H9 (cell line): Measurements from ENCODE around the gene RNU1-1. TPM values are rescaled to one million over a fixed set of nuclear protein-coding genes. Genes with fewer than 3 reads are reported as not detected.
"Not testable (repeated sequence)": the region's sequence is repeated elsewhere in the genome, so short reads cannot be mapped to it uniquely, and the experiment has no call there.

Experiments
- DNase-seq: peaks from one replicate; pipeline ENCODE4 v3.0.0-alpha.2; 2017
- H2AFZ ChIP-seq: one replicate; pipeline ENCODE4 v1.6.1; 2013; ENCODE audit warnings: mild to moderate bottlenecking, low read length, control low read depth, moderate library complexity
- H2AK5ac ChIP-seq: 2 replicates; pipeline ENCODE4 v1.6.1; 2013; ENCODE audit warnings: low read length, control low read depth, mixed read lengths; ENCODE audit not compliant: insufficient read length
- H2BK120ac ChIP-seq: one replicate; pipeline ENCODE4 v1.6.1; 2013; ENCODE audit warnings: low read depth, mild to moderate bottlenecking, low read length, control low read depth, inconsistent platforms; ENCODE audit not compliant: poor library complexity, severe bottlenecking
- H2BK12ac ChIP-seq: 2 replicates; pipeline ENCODE4 v1.6.1; 2013; ENCODE audit warnings: low read length, control low read depth, mixed read lengths, low read depth; ENCODE audit not compliant: insufficient read length
- H2BK15ac ChIP-seq: 2 replicates; pipeline ENCODE4 v1.6.1; 2013; ENCODE audit warnings: low read depth, low read length, control low read depth
- H2BK20ac ChIP-seq: one replicate; pipeline ENCODE4 v1.6.1; 2013; ENCODE audit warnings: low read depth, mild to moderate bottlenecking, low read length, control low read depth, inconsistent platforms; ENCODE audit not compliant: poor library complexity, severe bottlenecking
- H2BK5ac ChIP-seq: 2 replicates; pipeline ENCODE4 v1.6.1; 2013; ENCODE audit warnings: low read length, control low read depth, mixed read lengths; ENCODE audit not compliant: insufficient read length
- H3K14ac ChIP-seq: 2 replicates; pipeline ENCODE4 v1.6.1; 2013; ENCODE audit warnings: low read length, control low read depth; ENCODE audit not compliant: insufficient read depth
- H3K18ac ChIP-seq: 2 replicates; pipeline ENCODE4 v1.6.1; 2013; ENCODE audit warnings: low read depth, mild to moderate bottlenecking, mixed read lengths, low read length, control low read depth; ENCODE audit not compliant: insufficient read length
- H3K23ac ChIP-seq: 2 replicates; pipeline ENCODE4 v1.6.1; 2013; ENCODE audit warnings: low read length, control low read depth, mixed read lengths, low read depth; ENCODE audit not compliant: insufficient read length
- H3K23me2 ChIP-seq: 2 replicates; pipeline ENCODE4 v1.6.1; 2013; ENCODE audit warnings: low read depth, mild to moderate bottlenecking, mixed read lengths, low read length, control low read depth; ENCODE audit not compliant: insufficient read length, poor library complexity, severe bottlenecking
- H3K27ac ChIP-seq: 2 replicates; pipeline ENCODE4 v1.5.1; 2013; ENCODE audit warnings: low read length, control low read depth, mixed read lengths, low read depth; ENCODE audit not compliant: insufficient read length
- H3K27me3 ChIP-seq: 2 replicates; pipeline ENCODE4 v1.6.1; 2013; ENCODE audit warnings: low read length, control low read depth, inconsistent platforms; ENCODE audit not compliant: insufficient read depth
- H3K4ac ChIP-seq: 2 replicates; pipeline ENCODE4 v1.6.1; 2013; ENCODE audit warnings: low read depth, mild to moderate bottlenecking, control low read depth, inconsistent platforms, low read length, moderate library complexity
- H3K4me1 ChIP-seq: 2 replicates; pipeline ENCODE4 v1.6.1; 2013; ENCODE audit warnings: low read length, control low read depth, inconsistent platforms; ENCODE audit not compliant: insufficient read depth
- H3K4me2 ChIP-seq: 2 replicates; pipeline ENCODE4 v1.6.1; 2013; ENCODE audit warnings: low read length, control low read depth, mixed read lengths; ENCODE audit not compliant: insufficient read length, insufficient read depth
- H3K56ac ChIP-seq: 2 replicates; pipeline ENCODE4 v1.6.1; 2013; ENCODE audit warnings: low read depth, mild to moderate bottlenecking, mixed read lengths, low read length, control low read depth; ENCODE audit not compliant: insufficient read length
- H3K79me1 ChIP-seq: 2 replicates; pipeline ENCODE4 v1.6.1; 2013; ENCODE audit warnings: low read depth, mild to moderate bottlenecking, moderate library complexity, low read length, control low read depth, inconsistent platforms; ENCODE audit not compliant: insufficient read depth, poor library complexity, severe bottlenecking
- H3K79me2 ChIP-seq: 2 replicates; pipeline ENCODE4 v1.6.1; 2013; ENCODE audit warnings: low read length, control low read depth, inconsistent platforms; ENCODE audit not compliant: insufficient read depth
- H3K9ac ChIP-seq: 2 replicates; pipeline ENCODE4 v1.6.1; 2013; ENCODE audit warnings: low read length, control low read depth, mixed read lengths; ENCODE audit not compliant: insufficient read length; ENCODE audit errors: extremely low read depth
- H3K9me3 ChIP-seq: one replicate; pipeline ENCODE4 v1.6.1; 2013; ENCODE audit warnings: low read depth, low read length, inconsistent platforms; ENCODE audit not compliant: control insufficient read depth
- H3T11ph ChIP-seq: one replicate; pipeline ENCODE4 v1.6.1; 2013; ENCODE audit warnings: mild to moderate bottlenecking, low read length, control low read depth, inconsistent platforms
- H4K20me1 ChIP-seq: one replicate; pipeline ENCODE4 v1.6.1; 2013; ENCODE audit not compliant: control insufficient read depth, insufficient read length, insufficient read depth
- H4K5ac ChIP-seq: 2 replicates; pipeline ENCODE4 v1.6.1; 2013; ENCODE audit warnings: low read depth, mild to moderate bottlenecking, mixed read lengths, low read length, control low read depth; ENCODE audit not compliant: insufficient read length
- H4K8ac ChIP-seq: replicated peaks from 2 replicates; pipeline ENCODE4 v1.6.1; 2013; ENCODE audit warnings: low read length, control low read depth, mixed read lengths, low read depth; ENCODE audit not compliant: insufficient read length
- H4K91ac ChIP-seq: 2 replicates; pipeline ENCODE4 v1.6.1; 2013; ENCODE audit warnings: low read depth, mild to moderate bottlenecking, moderate library complexity, mixed read lengths, low read length, control low read depth; ENCODE audit not compliant: insufficient read length
- H3K27ac Mint-ChIP-seq, 3 experiments: 2 replicates in 2 of 3; 3 replicates in 1 of 3; pipeline ENCODE4 v1.8.0; 2020 to 2021; ENCODE audit warnings: mixed read lengths in 3 of 3, mild to moderate bottlenecking in 1 of 3, moderate library complexity in 1 of 3
- H3K27me3 Mint-ChIP-seq: 2 replicates; pipeline ENCODE4 v1.8.0; 2021; ENCODE audit warnings: low read depth, mild to moderate bottlenecking, moderate library complexity, mixed read lengths
- H3K36me3 Mint-ChIP-seq, 3 experiments: 2 replicates in 2 of 3; 3 replicates in 1 of 3; pipeline ENCODE4 v1.8.0; 2020 to 2021; ENCODE audit warnings: low read depth in 3 of 3, mixed read lengths in 3 of 3; ENCODE audit not compliant: insufficient read depth in 1 of 3
- H3K4me1 Mint-ChIP-seq, 2 experiments: 2 replicates each; pipeline ENCODE4 v1.8.0; 2020; ENCODE audit warnings: mixed read lengths in 2 of 2
- H3K4me3 Mint-ChIP-seq, 2 experiments: 2 replicates in 1 of 2; 3 replicates in 1 of 2; pipeline ENCODE4 v1.8.0; 2020 to 2021; ENCODE audit warnings: mild to moderate bottlenecking in 2 of 2, mixed read lengths in 2 of 2, moderate library complexity in 1 of 2
- H3K9me3 Mint-ChIP-seq, 2 experiments: 2 replicates in 1 of 2; 3 replicates in 1 of 2; pipeline ENCODE4 v1.8.0; 2020; ENCODE audit warnings: mild to moderate bottlenecking in 2 of 2, mixed read lengths in 2 of 2, moderate library complexity in 1 of 2
- WGBS: extraction: QIAGEN DNeasy Blood & Tissue Kit; methylation state at CpG from one replicate; pipeline ENCODE4 v1.1.7; 2013; ENCODE audit warnings: missing lambda C conversion rate, low lambda C conversion rate, mixed read lengths; ENCODE audit not compliant: insufficient read length; ENCODE audit errors: extremely low coverage; 5-methylcytosine and 5-hydroxymethylcytosine counted together
- total RNA-seq: library from RNA; stranded (reverse); gene quantifications from 2 replicates; pipeline ENCODE4 v1.2.1, GENCODE V29; 2021

Gene RNU1-1
- total RNA-seq, 1 experiment from 2014 or later = 2,051 TPM

DNA sequence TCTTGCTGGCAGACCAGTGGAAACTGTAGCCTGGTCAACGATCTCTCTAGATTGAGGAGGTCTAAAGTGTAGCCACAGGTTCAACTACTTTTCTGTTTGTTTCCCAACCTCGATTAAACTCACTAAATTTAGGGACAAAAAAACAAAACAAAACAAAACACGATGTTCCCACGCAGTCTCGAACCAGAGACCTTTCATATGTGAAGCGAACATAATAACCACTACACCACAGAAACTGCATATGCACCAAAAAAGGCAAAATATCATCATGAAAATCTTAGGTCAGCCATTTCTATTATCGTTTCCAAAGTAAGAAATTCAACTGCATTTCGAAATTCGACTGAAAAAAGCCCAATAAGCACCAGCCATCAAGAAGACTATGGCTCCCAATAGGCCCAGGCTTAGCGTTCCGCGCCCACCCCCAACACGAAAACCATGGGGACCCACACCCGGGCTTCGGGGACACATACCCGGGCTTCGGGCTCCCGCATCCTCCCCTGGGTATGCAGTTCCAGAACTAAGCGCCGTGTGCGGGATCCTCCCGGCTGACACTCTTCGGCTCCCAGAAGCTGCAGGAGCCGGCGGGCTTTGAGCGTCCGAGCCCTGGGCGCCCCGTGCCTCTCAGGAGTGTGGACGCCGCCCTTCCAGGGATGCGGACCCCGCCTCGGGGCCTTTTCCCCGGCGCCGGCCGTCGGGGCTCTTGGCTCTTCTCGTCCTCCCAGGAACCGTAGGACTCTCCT lies 33.6 kb upstream of the RNU1-1 start:
- H3K36me3 Mint-ChIP-seq = not testable (repeated sequence)
- no CpG with 5 or more reads among the region's 41 CpGs for WGBS

DNA sequence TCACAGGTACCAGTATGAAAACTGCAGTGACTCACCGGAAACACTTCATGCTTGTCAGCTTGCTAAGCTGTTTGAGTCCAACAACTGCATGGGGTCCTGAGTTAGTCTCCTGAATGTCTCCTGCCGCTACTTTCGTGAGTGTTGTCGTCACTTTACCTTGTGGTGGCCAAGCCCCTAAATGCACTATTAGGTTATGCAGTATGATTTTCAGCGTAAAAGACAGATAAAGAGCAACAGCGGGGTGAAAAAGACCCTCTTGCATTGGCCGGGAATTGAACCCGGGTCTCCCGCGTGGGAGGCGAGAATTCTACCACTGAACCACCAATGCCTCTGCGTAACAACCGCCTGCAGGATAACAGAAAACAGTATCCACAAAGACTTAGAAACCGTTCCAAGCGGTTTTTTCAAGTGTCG lies 31.6 kb upstream of the RNU1-1 start:
- H3K14ac ChIP-seq, H4K5ac ChIP-seq, H3K18ac ChIP-seq, H4K91ac ChIP-seq, H2BK5ac ChIP-seq, H2BK20ac ChIP-seq, H3K9me3 ChIP-seq, H3K4me2 ChIP-seq, H3K23me2 ChIP-seq, H2AK5ac ChIP-seq, H3K27me3 Mint-ChIP-seq, H3K56ac ChIP-seq, H3K79me1 ChIP-seq, H4K8ac ChIP-seq, H2BK120ac ChIP-seq, H3K4me1 ChIP-seq, H3K9me3 Mint-ChIP-seq, H2BK15ac ChIP-seq, H3K79me2 ChIP-seq, H2BK12ac ChIP-seq, H4K20me1 ChIP-seq, H3K27me3 ChIP-seq, H3K4ac ChIP-seq, H3T11ph ChIP-seq, H3K9ac ChIP-seq, H2AFZ ChIP-seq, H3K27ac ChIP-seq, H3K36me3 Mint-ChIP-seq, H3K23ac ChIP-seq: not testable (repeated sequence)
- DNase-seq = peak; percentile 79
- no CpG with 5 or more reads among the region's 16 CpGs for WGBS
- Mint-ChIP-seq H3K4me1 (peaks cover 13 to 14% of the 10 kb centered on the region in 2 experiments), H3K27ac (peak overlapping the region in 1 of 3 experiments; percentile 25; a peak in 1 of 7 replicates), H3K4me3 (peak overlapping the region; percentile 68 to 70)

More for the DNA sequence above, 33.6 kb upstream of the RNU1-1 start:
- H3K27ac Mint-ChIP-seq, H3K27me3 Mint-ChIP-seq, H3T11ph ChIP-seq, H3K23ac ChIP-seq, H3K4me2 ChIP-seq, H3K79me1 ChIP-seq, H2BK15ac ChIP-seq, DNase-seq, H2BK5ac ChIP-seq, H3K9me3 Mint-ChIP-seq, H3K9ac ChIP-seq, H2BK20ac ChIP-seq, H3K9me3 ChIP-seq, H2AK5ac ChIP-seq, H4K8ac ChIP-seq, H3K4ac ChIP-seq, H2AFZ ChIP-seq, H3K56ac ChIP-seq, H3K79me2 ChIP-seq, H2BK120ac ChIP-seq, H2BK12ac ChIP-seq, H4K5ac ChIP-seq, H3K18ac ChIP-seq, H4K20me1 ChIP-seq, H3K14ac ChIP-seq, H3K27me3 ChIP-seq, H3K27ac ChIP-seq, H3K23me2 ChIP-seq, H3K4me1 ChIP-seq, H4K91ac ChIP-seq: not testable (repeated sequence)
- Mint-ChIP-seq H3K4me1 (peaks cover 12 to 13% of the 10 kb centered on the region in 2 experiments), H3K4me3 (peak overlapping the region; percentile 27 to 48; a peak in 1 of 5 replicates)
